Calu3 (cell line): Measurements from ENCODE around the gene AGER. TPM values are rescaled to one million over a fixed set of nuclear protein-coding genes. Genes with fewer than 3 reads are reported as not detected.

ENCODE experiments used
- BruUV-seq: library from RNA; stranded (reverse); fragments of 400-500 nt; replicated peaks from 2 replicates; lab custom pipeline; 2021; lab: Mats Ljungman, UMichigan
- CTCF ChIA-PET: fragments of 300-600 bp; sonication (Branson Sonifier 250); formaldehyde crosslinking; loops from one replicate; lab custom pipeline; 2022; ENCODE audit warnings: antibody characterized with exemption; lab: Charles Lee
- DNase-seq: peaks from one replicate; pipeline ENCODE4 v3.0.0; 2022
- H3K27ac Mint-ChIP-seq: one replicate; pipeline ENCODE4 v1.8.0; 2022; ENCODE audit warnings: mixed read lengths; ENCODE audit not compliant: unreplicated experiment
- H3K27me3 Mint-ChIP-seq: one replicate; pipeline ENCODE4 v1.8.0; 2022; ENCODE audit warnings: mixed read lengths; ENCODE audit not compliant: unreplicated experiment
- H3K36me3 Mint-ChIP-seq: one replicate; pipeline ENCODE4 v1.8.0; 2022; ENCODE audit warnings: mild to moderate bottlenecking, moderate library complexity, mixed read lengths; ENCODE audit not compliant: insufficient read depth, unreplicated experiment
- H3K4me1 Mint-ChIP-seq: one replicate; pipeline ENCODE4 v1.8.0; 2022; ENCODE audit warnings: mild to moderate bottlenecking, low read depth, mixed read lengths; ENCODE audit not compliant: unreplicated experiment
- H3K4me3 Mint-ChIP-seq: one replicate; pipeline ENCODE4 v1.8.0; 2022; ENCODE audit warnings: mild to moderate bottlenecking, low read depth, moderate library complexity, mixed read lengths; ENCODE audit not compliant: unreplicated experiment
- H3K9me3 Mint-ChIP-seq: one replicate; pipeline ENCODE4 v1.8.0; 2022; ENCODE audit warnings: low read depth, mixed read lengths; ENCODE audit not compliant: unreplicated experiment
- CTCF ChIP-seq: fragments of 200-600 bp; IDR thresholded peaks from one replicate; pipeline ENCODE4 v1.8.0; 2022; ENCODE audit warnings: antibody characterized with exemption; ENCODE audit not compliant: unreplicated experiment
- intact Hi-C: fragments of 100-400 bp; cut with micrococcal nuclease; formaldehyde crosslinking; loops from one replicate; pipeline ENCODE4 v1.10.0; 2022; ENCODE audit not compliant: unreplicated experiment
- total RNA-seq: library from RNA; stranded (reverse); gene quantifications from 2 replicates; pipeline ENCODE4 v1.2.3, GENCODE V29; 2022

Gene AGER
- total RNA-seq, 1 experiment from 2014 or later = 14.4 TPM

GRCh38 chr6:32216285-32216684, 32.2 kb upstream of the AGER start:
- no peaks in the 10 kb centered on the region for H3K4me1 Mint-ChIP-seq
- H3K27me3 Mint-ChIP-seq = peaks cover 87% of the 10 kb centered on the region
- no peaks in the 10 kb centered on the region for H3K9me3 Mint-ChIP-seq
- CTCF ChIA-PET = no interaction called here
- H3K27ac Mint-ChIP-seq = no peak overlapping the region
- H3K4me3 Mint-ChIP-seq = no peak overlapping the region
- H3K36me3 Mint-ChIP-seq = no peaks in the 10 kb centered on the region
- no peak for DNase-seq
- no TSS peak for BruUV-seq
- intact Hi-C loops = no loop called here
- no peak for TF ChIP-seq CTCF

- Mint-ChIP-seq H3K27ac (no peak overlapping the region), H3K4me1 (no peaks in the 10 kb centered on the region), H3K36me3 (peaks cover 3% of the 10 kb centered on the region), H3K27me3 (peaks cover 86% of the 10 kb centered on the region), H3K4me3 (no peak overlapping the region), H3K9me3 (no peaks in the 10 kb centered on the region)
- intact Hi-C loops = no loop called here
- no peak for DNase-seq
- CTCF ChIA-PET = no interaction called here
- BruUV-seq = no TSS peak
- no peak for TF ChIP-seq CTCF
Measured at GRCh38 chr6:32215617-32216016, 31.6 kb upstream of the AGER start.

GRCh38 chr6:32214126-32214525, 30.1 kb upstream of the AGER start:
- DNase-seq = no peak
- Mint-ChIP-seq H3K36me3 (peaks cover 4% of the 10 kb centered on the region), H3K9me3 (no peaks in the 10 kb centered on the region), H3K4me3 (no peak overlapping the region), H3K4me1 (no peaks in the 10 kb centered on the region), H3K27me3 (peaks cover 88% of the 10 kb centered on the region), H3K27ac (no peak overlapping the region)
- intact Hi-C loops = no loop called here
- TF ChIP-seq CTCF = no peak
- CTCF ChIA-PET = no interaction called here
- BruUV-seq = no TSS peak

- peaks cover 4% of the 10 kb centered on the region for H3K36me3 Mint-ChIP-seq
- H3K9me3 Mint-ChIP-seq = no peaks in the 10 kb centered on the region
- H3K4me1 Mint-ChIP-seq = no peaks in the 10 kb centered on the region
- intact Hi-C loops = no loop called here
- no peak for DNase-seq
- no peak overlapping the region for H3K27ac Mint-ChIP-seq
- no peak for TF ChIP-seq CTCF
- H3K4me3 Mint-ChIP-seq = no peak overlapping the region
- BruUV-seq = no TSS peak
- H3K27me3 Mint-ChIP-seq = peaks cover 88% of the 10 kb centered on the region
- CTCF ChIA-PET = no interaction called here
Measured at GRCh38 chr6:32213649-32214048, 29.6 kb upstream of the AGER start.
